CD14-positive monocyte (primary cell): ENCODE results near the gene RLN3. TPM values are rescaled to one million over a fixed set of nuclear protein-coding genes. Genes with fewer than 3 reads are reported as not detected.

Experiments used
- DNase-seq, 3 donors: peaks; one replicate each; pipeline ENCODE4 v3.0.0-alpha.2; 2011 to 2022
- H2AFZ ChIP-seq: 2 replicates; pipeline ENCODE4 v1.6.0; 2012; ENCODE audit warnings: mild to moderate bottlenecking, low read depth, low read length, inconsistent platforms; ENCODE audit not compliant: insufficient read depth, poor library complexity, severe bottlenecking
- H3K27ac ChIP-seq, 2 donors: 1 replicate in 1 of 2; 2 replicates in 1 of 2; pipeline ENCODE4 v1.5.1; 2012 to 2013; ENCODE audit warnings: low read length in 2 of 2, control low read depth in 1 of 2, inconsistent platforms in 1 of 2, low read depth in 1 of 2, mild to moderate bottlenecking in 1 of 2
- H3K27me3 ChIP-seq, 2 donors: one replicate each; pipeline versions ENCODE4 v1.6.0 to v1.6.1; 2011 to 2013; ENCODE audit warnings: low read length in 2 of 2; ENCODE audit not compliant: control insufficient read depth in 2 of 2, insufficient read depth in 2 of 2
- H3K36me3 ChIP-seq, 2 donors: replicated peaks in 1 of 2; 1 replicate in 1 of 2; 2 replicates in 1 of 2; pipeline versions ENCODE4 v1.5.1 to v1.6.1; 2012 to 2013; ENCODE audit warnings: low read length in 2 of 2, control low read depth in 1 of 2, inconsistent platforms in 1 of 2, mild to moderate bottlenecking in 1 of 2; ENCODE audit not compliant: insufficient read depth in 2 of 2, control insufficient read depth in 1 of 2
- H3K4me1 ChIP-seq, 2 donors: 1 replicate in 1 of 2; 2 replicates in 1 of 2; pipeline versions ENCODE4 v1.5.1 to v1.6.1; 2012 to 2013; ENCODE audit warnings: low read length in 2 of 2, control low read depth in 1 of 2, inconsistent platforms in 1 of 2, mild to moderate bottlenecking in 1 of 2, moderate library complexity in 1 of 2; ENCODE audit not compliant: insufficient read depth in 2 of 2, control insufficient read depth in 1 of 2
- H3K4me2 ChIP-seq: replicated peaks from 2 replicates; pipeline ENCODE3; 2012; ENCODE audit warnings: low read length, moderate library complexity, mild to moderate bottlenecking; ENCODE audit not compliant: poor library complexity, severe bottlenecking; ENCODE audit errors: extremely low read depth
- H3K4me3 ChIP-seq, 3 experiments: fragments of 200-600 bp in 1 of 3; sonication (generic) in 1 of 3; replicated peaks in 1 of 3; 1 replicate in 2 of 3; 2 replicates in 1 of 3; pipeline ENCODE4 v1.5.1; 2011 to 2013; ENCODE audit warnings: low read length in 3 of 3, mild to moderate bottlenecking in 3 of 3, control low read depth in 2 of 3, low read depth in 2 of 3, inconsistent platforms in 1 of 3, moderate library complexity in 1 of 3
- H3K79me2 ChIP-seq: 2 replicates; pipeline ENCODE4 v1.6.0; 2012; ENCODE audit warnings: mild to moderate bottlenecking, control low read depth, inconsistent platforms, low read length, moderate library complexity; ENCODE audit not compliant: insufficient read depth
- H3K9ac ChIP-seq: 2 replicates; pipeline ENCODE4 v1.6.0; 2017; ENCODE audit warnings: low read length, mild to moderate bottlenecking; ENCODE audit not compliant: insufficient read depth, poor library complexity, severe bottlenecking
- H3K9me3 ChIP-seq, 2 donors: replicated peaks in 1 of 2; 1 replicate in 1 of 2; 2 replicates in 1 of 2; pipeline versions ENCODE4 v1.5.1 to v1.6.1; 2012 to 2013; ENCODE audit warnings: low read length in 2 of 2, control low read depth in 1 of 2; ENCODE audit not compliant: control insufficient read depth in 1 of 2, insufficient read depth in 1 of 2
- H4K20me1 ChIP-seq: 2 replicates; pipeline ENCODE4 v1.6.0; 2012; ENCODE audit warnings: mild to moderate bottlenecking, low read length, control low read depth, moderate library complexity; ENCODE audit not compliant: insufficient read depth
- H3K27ac Mint-ChIP-seq, 7 donors: one replicate each; pipeline ENCODE4 v1.8.0; 2020; ENCODE audit warnings: mild to moderate bottlenecking in 7 of 7, mixed read lengths in 7 of 7, moderate library complexity in 6 of 7, inconsistent platforms in 2 of 7
- H3K27me3 Mint-ChIP-seq, 3 donors: one replicate each; pipeline ENCODE4 v1.8.0; 2021 to 2022; ENCODE audit warnings: low read depth in 3 of 3, mild to moderate bottlenecking in 3 of 3, mixed read lengths in 3 of 3, moderate library complexity in 3 of 3, inconsistent platforms in 1 of 3
- H3K36me3 Mint-ChIP-seq, 2 donors: one replicate each; pipeline ENCODE4 v1.8.0; 2020; ENCODE audit warnings: mixed read lengths in 2 of 2, inconsistent platforms in 1 of 2, mild to moderate bottlenecking in 1 of 2
- H3K4me1 Mint-ChIP-seq: one replicate; pipeline ENCODE4 v1.8.0; 2020; ENCODE audit warnings: mild to moderate bottlenecking, mixed read lengths
- H3K4me3 Mint-ChIP-seq, 2 donors: one replicate each; pipeline ENCODE4 v1.8.0; 2020; ENCODE audit warnings: mild to moderate bottlenecking in 2 of 2, mixed read lengths in 2 of 2, moderate library complexity in 1 of 2
- H3K9me3 Mint-ChIP-seq, 7 donors: one replicate each; pipeline ENCODE4 v1.8.0; 2020 to 2022; ENCODE audit warnings: mixed read lengths in 7 of 7, mild to moderate bottlenecking in 6 of 7, moderate library complexity in 6 of 7, inconsistent platforms in 2 of 7
- WGBS: methylation state at CpG from one replicate; pipeline ENCODE4 v1.1.5; 2013; ENCODE audit warnings: missing lambda C conversion rate; ENCODE audit not compliant: insufficient coverage; 5-methylcytosine and 5-hydroxymethylcytosine counted together
- intact Hi-C, 2 donors: fragments of 100-400 bp; cut with micrococcal nuclease; formaldehyde crosslinking; loops; one replicate each; pipeline versions ENCODE4 v1.15.0 to v1.15.1; 2023
- polyA plus RNA-seq, 3 donors: library from polyadenylated mRNA; depleted of rRNA in 1 of 3; unstranded in 2 of 3; stranded (reverse) in 1 of 3; fragments of 300-500 nt in 2 of 3; fragments of >200 nt in 1 of 3; fragmentation: Illumina TruSeq in 2 of 3; gene quantifications; 1 replicate in 2 of 3; 2 replicates in 1 of 3; pipeline ENCODE4 v1.2.3, GENCODE V29; 2012 to 2021
- TF ChIP-seq, protein P1 (sequence below): fragments of 200-600 bp; IDR thresholded peaks from one replicate; pipeline ENCODE4 v1.8.0; 2022; ENCODE audit warnings: antibody characterized with exemption, mild to moderate bottlenecking

The RLN3 gene
- polyA plus RNA-seq, 3 donors, result not detected

DNA sequence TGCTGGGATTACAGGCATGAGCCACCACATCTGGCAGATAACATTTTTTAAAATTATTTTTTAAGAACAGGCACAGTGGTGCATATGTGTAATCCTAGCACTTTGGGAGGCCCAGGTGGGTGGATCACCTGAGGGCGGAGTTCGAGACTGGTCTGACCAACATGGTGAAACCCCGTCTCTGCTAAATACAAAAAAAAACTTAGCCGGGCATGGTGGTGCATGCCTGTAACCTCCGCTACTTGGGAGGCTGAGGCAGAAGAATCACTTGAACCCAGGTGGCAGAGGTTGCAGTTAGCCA, 34.6 kb downstream of the RLN3 start:
- H3K4me3 Mint-ChIP-seq, result no peak overlapping the region
- Histone ChIP-seq H3K79me2 (no peaks in the 10 kb centered on the region), H3K36me3 (no peaks in the 10 kb centered on the region), H3K27ac (no peak overlapping the region), H3K27me3 (peaks cover 16 to 36% of the 10 kb centered on the region in 2 donors), H4K20me1 (no peaks in the 10 kb centered on the region), H2AFZ (no peak overlapping the region), H3K4me1 (peaks cover 6 to 9% of the 10 kb centered on the region in 2 donors), H3K9ac (no peak overlapping the region), H3K4me3 (no peak overlapping the region), H3K4me2 (no peak overlapping the region), H3K9me3 (peaks cover 0 to 3% of the 10 kb centered on the region in 2 donors)
- H3K4me1 Mint-ChIP-seq, result peaks cover 18% of the 10 kb centered on the region
- H3K9me3 Mint-ChIP-seq, result peaks cover 0 to 12% (median 1%) of the 10 kb centered on the region in 7 donors
- no peak for DNase-seq
- H3K27me3 Mint-ChIP-seq, result peaks cover 31 to 48% (median 45%) of the 10 kb centered on the region in 3 donors
- no peak overlapping the region for H3K27ac Mint-ChIP-seq
- intact Hi-C loops, result no loop called here
- 93% methylated on average over 5 of the region's 5 CpGs for WGBS
- H3K36me3 Mint-ChIP-seq, result peaks cover 4% of the 10 kb centered on the region in 2 donors
- TF ChIP-seq, protein P1, sequence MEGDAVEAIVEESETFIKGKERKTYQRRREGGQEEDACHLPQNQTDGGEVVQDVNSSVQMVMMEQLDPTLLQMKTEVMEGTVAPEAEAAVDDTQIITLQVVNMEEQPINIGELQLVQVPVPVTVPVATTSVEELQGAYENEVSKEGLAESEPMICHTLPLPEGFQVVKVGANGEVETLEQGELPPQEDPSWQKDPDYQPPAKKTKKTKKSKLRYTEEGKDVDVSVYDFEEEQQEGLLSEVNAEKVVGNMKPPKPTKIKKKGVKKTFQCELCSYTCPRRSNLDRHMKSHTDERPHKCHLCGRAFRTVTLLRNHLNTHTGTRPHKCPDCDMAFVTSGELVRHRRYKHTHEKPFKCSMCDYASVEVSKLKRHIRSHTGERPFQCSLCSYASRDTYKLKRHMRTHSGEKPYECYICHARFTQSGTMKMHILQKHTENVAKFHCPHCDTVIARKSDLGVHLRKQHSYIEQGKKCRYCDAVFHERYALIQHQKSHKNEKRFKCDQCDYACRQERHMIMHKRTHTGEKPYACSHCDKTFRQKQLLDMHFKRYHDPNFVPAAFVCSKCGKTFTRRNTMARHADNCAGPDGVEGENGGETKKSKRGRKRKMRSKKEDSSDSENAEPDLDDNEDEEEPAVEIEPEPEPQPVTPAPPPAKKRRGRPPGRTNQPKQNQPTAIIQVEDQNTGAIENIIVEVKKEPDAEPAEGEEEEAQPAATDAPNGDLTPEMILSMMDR, result no peak

DNA sequence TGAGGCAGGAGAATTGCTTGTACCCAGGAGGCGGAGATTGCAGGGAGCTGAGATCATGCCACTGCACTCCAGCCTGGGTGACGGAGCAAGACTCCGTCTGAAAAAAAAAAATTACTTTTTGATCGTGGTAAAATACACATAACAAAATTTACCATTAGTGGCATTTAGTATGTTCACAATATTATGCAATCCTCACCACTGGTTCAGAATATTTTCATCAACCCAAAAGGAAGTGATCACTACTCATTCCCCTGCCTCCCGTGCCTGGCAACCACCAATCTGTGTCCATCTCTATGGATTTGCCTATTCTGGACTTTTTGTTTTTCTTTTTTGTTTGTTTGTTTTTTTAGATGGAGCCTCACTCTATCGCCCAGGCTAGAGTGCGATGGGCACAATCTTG, 35.2 kb downstream of the RLN3 start:
- H3K9ac ChIP-seq, result no peak overlapping the region
- peak overlapping the region in 1 of 7 donors; percentile 38 for H3K27ac Mint-ChIP-seq
- no peaks in the 10 kb centered on the region for H3K36me3 ChIP-seq
- no peaks in the 10 kb centered on the region for H3K79me2 ChIP-seq
- H3K4me1 Mint-ChIP-seq, result peaks cover 13% of the 10 kb centered on the region
- H3K4me2 ChIP-seq, result no peak overlapping the region
- peaks cover under 1 to 3% of the 10 kb centered on the region in 2 donors for H3K4me1 ChIP-seq
- H3K9me3 Mint-ChIP-seq, result peaks cover 0 to 12% (median 1%) of the 10 kb centered on the region in 7 donors
- DNase-seq, result peak in 1 of 3 donors; percentile 14
- no peak overlapping the region for H3K4me3 ChIP-seq
- H3K27me3 Mint-ChIP-seq, result peaks cover 25 to 42% (median 39%) of the 10 kb centered on the region in 3 donors
- H3K4me3 Mint-ChIP-seq, result no peak overlapping the region
- H3K27ac ChIP-seq, result no peak overlapping the region
- TF ChIP-seq, protein P1, result no peak
- H3K9me3 ChIP-seq, result peaks cover 0 to 3% of the 10 kb centered on the region in 2 donors
- no CpG with 5 or more reads among the region's 7 CpGs for WGBS
- H3K36me3 Mint-ChIP-seq, result peaks cover 4% of the 10 kb centered on the region in 2 donors
- intact Hi-C loops, result no loop called here
- no peaks in the 10 kb centered on the region for H4K20me1 ChIP-seq
- no peak overlapping the region for H2AFZ ChIP-seq
- peaks cover 11 to 30% of the 10 kb centered on the region in 2 donors for H3K27me3 ChIP-seq
